Uterus (tissue), 4 donors: ENCODE data around the gene CSF2. TPM values are rescaled to one million over a fixed set of nuclear protein-coding genes. Genes with fewer than 3 reads are reported as not detected.

Experiments used
- DNase-seq, 2 donors: peaks; one replicate each; pipeline ENCODE4 v3.0.0-alpha.2; 2019 to 2020
- H3K27ac ChIP-seq, 2 donors: fragments of 200-600 bp; sonication (generic); 1 replicate in 1 of 2; 2 replicates in 1 of 2; pipeline ENCODE4 v1.5.1; 2016 to 2018
- H3K27me3 ChIP-seq, 2 donors: fragments of 200-600 bp; sonication (generic); one replicate each; pipeline ENCODE4 v1.5.1; 2018 to 2019; ENCODE audit warnings: control low read depth in 1 of 2
- H3K36me3 ChIP-seq, 2 donors: fragments of 200-600 bp; sonication (generic); one replicate each; pipeline ENCODE4 v1.5.1; 2019; ENCODE audit warnings: control low read depth in 1 of 2
- H3K4me1 ChIP-seq, 2 donors: fragments of 200-600 bp; sonication (generic); one replicate each; pipeline ENCODE4 v1.5.1; 2018 to 2019; ENCODE audit warnings: control low read depth in 1 of 2
- H3K4me3 ChIP-seq, 2 donors: fragments of 200-600 bp; sonication (generic); 1 replicate in 1 of 2; 2 replicates in 1 of 2; pipeline ENCODE4 v1.5.1; 2018 to 2019; ENCODE audit warnings: mild to moderate bottlenecking in 1 of 2
- H3K9me3 ChIP-seq, 2 donors: fragments of 200-600 bp; sonication (generic); one replicate each; pipeline ENCODE4 v1.5.1; 2019; ENCODE audit warnings: control low read depth in 1 of 2
- CTCF ChIP-seq, 4 experiments: fragments of 200-600 bp in 2 of 4; fragments of 450-650 bp in 2 of 4; sonication (generic) in 2 of 4; IDR thresholded peaks; one replicate each; pipeline ENCODE4 v1.5.1; 2016 to 2019; ENCODE audit warnings: antibody characterized with exemption in 4 of 4, mild to moderate bottlenecking in 2 of 4, moderate library complexity in 1 of 4
- POLR2A ChIP-seq, 2 donors: fragments of 450-650 bp; IDR thresholded peaks; one replicate each; pipeline ENCODE4 v1.6.1; 2016; ENCODE audit warnings: antibody characterized with exemption in 2 of 2, mild to moderate bottlenecking in 1 of 2, moderate library complexity in 1 of 2
- intact Hi-C: fragments of 100-400 bp; cut with DNase I; formaldehyde crosslinking; loops from one replicate; pipeline ENCODE4 v1.15.1; 2023; ENCODE audit warnings: low total_unique reads
- total RNA-seq, 4 donors: library from RNA; depleted of rRNA in 3 of 4; stranded (reverse); fragments of >200 nt in 3 of 4; gene quantifications; one replicate each; pipeline versions ENCODE4 v1.1.0 to v1.2.4, GENCODE V29; 2014 to 2023
- donor health status: DM: yes; HTN: yes; CAD: no.

CSF2 gene
- total RNA-seq, 4 donors from 2014 or later: not detected

- H3K27me3 ChIP-seq: no peaks in the 10 kb centered on the region
- H3K9me3 ChIP-seq: no peaks in the 10 kb centered on the region
- H3K36me3 ChIP-seq: no peaks in the 10 kb centered on the region
- H3K4me3 ChIP-seq: no peak overlapping the region
- TF ChIP-seq CTCF (IDR thresholded peaks at IDR 0.05): no peak
- TF ChIP-seq POLR2A (IDR thresholded peaks at IDR 0.05): no peak
- no peak overlapping the region for H3K27ac ChIP-seq
- no peaks in the 10 kb centered on the region for H3K4me1 ChIP-seq
- intact Hi-C loops: no loop called here
- DNase-seq: no peak
These were observed 14.1 kb downstream of the CSF2 start for GRCh38 chr5:132087661-132088060.

GRCh38 chr5:132089363-132089762, 15.8 kb downstream of the CSF2 start:
- H3K27me3 ChIP-seq: no peaks in the 10 kb centered on the region
- H3K9me3 ChIP-seq: no peaks in the 10 kb centered on the region
- TF ChIP-seq POLR2A (IDR thresholded peaks at IDR 0.05) (no peak), CTCF (IDR thresholded peaks at IDR 0.05) (no peak)
- H3K4me3 ChIP-seq: no peak overlapping the region
- no peak overlapping the region for H3K27ac ChIP-seq
- H3K36me3 ChIP-seq: no peaks in the 10 kb centered on the region
- no peak for DNase-seq
- H3K4me1 ChIP-seq: no peaks in the 10 kb centered on the region
- intact Hi-C loops: no loop called here

- no peaks in the 10 kb centered on the region for H3K4me1 ChIP-seq
- intact Hi-C loops: no loop called here
- no peaks in the 10 kb centered on the region for H3K27me3 ChIP-seq
- H3K9me3 ChIP-seq: no peaks in the 10 kb centered on the region
- TF ChIP-seq POLR2A (IDR thresholded peaks at IDR 0.05): no peak
- H3K27ac ChIP-seq: no peak overlapping the region
- H3K36me3 ChIP-seq: no peaks in the 10 kb centered on the region
- DNase-seq: no peak
- no peak overlapping the region for H3K4me3 ChIP-seq
These were observed 16.5 kb downstream of the CSF2 start for GRCh38 chr5:132090107-132090506.

- Histone ChIP-seq H3K36me3 (no peaks in the 10 kb centered on the region), H3K4me1 (no peaks in the 10 kb centered on the region), H3K9me3 (no peaks in the 10 kb centered on the region), H3K4me3 (no peak overlapping the region), H3K27ac (no peak overlapping the region), H3K27me3 (no peaks in the 10 kb centered on the region)
- DNase-seq: no peak
- intact Hi-C loops: no loop called here
- no peak for TF ChIP-seq POLR2A (IDR thresholded peaks at IDR 0.05)
- TF ChIP-seq CTCF (IDR thresholded peaks at IDR 0.05): no peak
These were observed 19.7 kb downstream of the CSF2 start for GRCh38 chr5:132093271-132093670.

GRCh38 chr5:132094393-132095076, 20.9 kb downstream of the CSF2 start:
- H3K9me3 ChIP-seq: no peaks in the 10 kb centered on the region
- TF ChIP-seq CTCF (IDR thresholded peaks at IDR 0.05): no peak
- TF ChIP-seq POLR2A (IDR thresholded peaks at IDR 0.05): no peak
- H3K4me1 ChIP-seq: no peaks in the 10 kb centered on the region
- H3K27ac ChIP-seq: no peak overlapping the region
- H3K4me3 ChIP-seq: no peak overlapping the region
- intact Hi-C loops: no loop called here
- H3K36me3 ChIP-seq: no peaks in the 10 kb centered on the region
- no peak for DNase-seq
- no peaks in the 10 kb centered on the region for H3K27me3 ChIP-seq

- no peaks in the 10 kb centered on the region for H3K9me3 ChIP-seq
- DNase-seq: no peak
- H3K4me1 ChIP-seq: no peaks in the 10 kb centered on the region
- H3K27me3 ChIP-seq: no peaks in the 10 kb centered on the region
- intact Hi-C loops: no loop called here
- no peak overlapping the region for H3K27ac ChIP-seq
- no peaks in the 10 kb centered on the region for H3K36me3 ChIP-seq
- no peak overlapping the region for H3K4me3 ChIP-seq
- no peak for TF ChIP-seq POLR2A (IDR thresholded peaks at IDR 0.05)
- TF ChIP-seq CTCF (IDR thresholded peaks at IDR 0.05): no peak
These were observed 21.5 kb downstream of the CSF2 start for GRCh38 chr5:132095077-132095410.
